ENCODE data around the gene WDFY1. TPM values are rescaled to one million over a fixed set of nuclear protein-coding genes. Genes with fewer than 3 reads are reported as not detected.
A peak's percentile ranks its signal among the peaks of the same experiment; 100 is the strongest.

Gene WDFY1
- total RNA-seq, 1 experiment from 2014 or later, result 88.7 TPM

DNA sequence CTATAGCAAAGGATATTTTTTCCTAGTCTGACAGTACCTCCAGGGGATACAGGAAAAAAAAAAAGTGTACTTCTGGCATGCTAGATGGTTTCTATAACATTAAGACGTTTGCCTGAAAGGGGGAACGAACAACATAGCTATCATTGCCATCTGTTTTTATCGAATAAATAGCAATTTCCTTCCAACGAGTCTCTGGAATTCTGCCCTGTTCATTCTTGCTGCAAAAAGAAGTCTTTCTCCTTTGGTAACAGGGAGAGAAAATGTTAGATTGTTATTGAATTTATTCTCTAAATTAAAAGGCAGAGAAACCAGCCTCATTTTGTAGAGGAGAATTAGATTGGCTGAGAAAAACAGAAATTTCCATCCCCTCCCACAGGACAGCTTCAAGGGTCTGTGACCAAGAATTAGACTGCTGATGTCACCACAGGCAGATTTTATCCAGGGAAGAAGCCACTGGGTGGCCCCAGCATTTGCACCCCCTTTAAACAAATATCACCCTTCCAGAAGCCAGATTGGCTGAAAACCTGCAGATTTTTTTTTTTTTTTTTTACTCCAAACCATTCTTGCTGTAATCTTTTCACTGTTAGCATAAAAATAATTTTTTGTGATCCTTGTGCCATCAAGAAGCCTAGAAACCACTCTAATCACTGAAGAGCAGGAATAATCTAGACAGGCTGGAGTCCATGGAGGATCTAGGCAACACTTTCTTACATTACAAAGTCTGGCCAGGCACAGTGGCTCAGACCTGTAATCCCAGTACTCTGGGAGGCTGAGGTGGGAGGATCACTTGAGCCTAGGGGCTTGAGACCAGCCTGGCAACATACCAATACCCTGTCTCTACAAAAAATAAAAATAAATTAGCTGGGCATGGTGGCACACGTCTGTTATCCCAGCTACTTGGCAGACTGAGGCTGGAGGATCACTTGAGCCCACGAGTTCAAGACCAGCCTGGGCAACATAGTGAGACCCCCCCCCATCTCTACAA, 12.0 kb downstream of the WDFY1 start:
- Histone ChIP-seq H3K4me1 (ENCODE audit: insufficient read depth, low read length, poor library complexity, severe bottlenecking) (peaks cover 52% of the 10 kb centered on the region), H3K27ac (ENCODE audit: low read depth, low read length, poor library complexity, severe bottlenecking) (peak overlapping the region; percentile 25), H3K27me3 (replicated peaks; ENCODE audit: insufficient read depth, low read depth, low read length, poor library complexity) (no peaks in the 10 kb centered on the region), H3K36me3 (ENCODE audit: insufficient read depth, low read length, poor library complexity, severe bottlenecking) (no peaks in the 10 kb centered on the region), H3K9me3 (ENCODE audit: low read depth, low read length, poor library complexity, severe bottlenecking) (no peaks in the 10 kb centered on the region), H3K4me3 (ENCODE audit: low read depth, low read length, poor library complexity, severe bottlenecking) (no peak overlapping the region)
- intact Hi-C loops (cut with micrococcal nuclease; ENCODE audit: unreplicated experiment), result no loop called here
- ChIA-PET CTCF (no interaction called here), POLR2A (ENCODE audit: low non-redundant PET) (interaction anchor here (0.7 kb wide), 1 partner anchor 167 kb away, joined by 3 read pairs; no protein-coding TSS in a partner anchor)
- BruUV-seq (replicated peaks), result no TSS peak
- TF ChIP-seq, protein P1, sequence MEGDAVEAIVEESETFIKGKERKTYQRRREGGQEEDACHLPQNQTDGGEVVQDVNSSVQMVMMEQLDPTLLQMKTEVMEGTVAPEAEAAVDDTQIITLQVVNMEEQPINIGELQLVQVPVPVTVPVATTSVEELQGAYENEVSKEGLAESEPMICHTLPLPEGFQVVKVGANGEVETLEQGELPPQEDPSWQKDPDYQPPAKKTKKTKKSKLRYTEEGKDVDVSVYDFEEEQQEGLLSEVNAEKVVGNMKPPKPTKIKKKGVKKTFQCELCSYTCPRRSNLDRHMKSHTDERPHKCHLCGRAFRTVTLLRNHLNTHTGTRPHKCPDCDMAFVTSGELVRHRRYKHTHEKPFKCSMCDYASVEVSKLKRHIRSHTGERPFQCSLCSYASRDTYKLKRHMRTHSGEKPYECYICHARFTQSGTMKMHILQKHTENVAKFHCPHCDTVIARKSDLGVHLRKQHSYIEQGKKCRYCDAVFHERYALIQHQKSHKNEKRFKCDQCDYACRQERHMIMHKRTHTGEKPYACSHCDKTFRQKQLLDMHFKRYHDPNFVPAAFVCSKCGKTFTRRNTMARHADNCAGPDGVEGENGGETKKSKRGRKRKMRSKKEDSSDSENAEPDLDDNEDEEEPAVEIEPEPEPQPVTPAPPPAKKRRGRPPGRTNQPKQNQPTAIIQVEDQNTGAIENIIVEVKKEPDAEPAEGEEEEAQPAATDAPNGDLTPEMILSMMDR (conservative IDR thresholded peaks at IDR 0.05; ENCODE audit: low read depth, low read length), result no peak
- TF ChIP-seq EZH2 (IDR thresholded peaks at IDR 0.05; ENCODE audit: borderline replicate concordance, low read depth, low read length, poor library complexity, severe bottlenecking), result no peak
- no peak for DNase-seq (ENCODE audit: low spot score)

DNA sequence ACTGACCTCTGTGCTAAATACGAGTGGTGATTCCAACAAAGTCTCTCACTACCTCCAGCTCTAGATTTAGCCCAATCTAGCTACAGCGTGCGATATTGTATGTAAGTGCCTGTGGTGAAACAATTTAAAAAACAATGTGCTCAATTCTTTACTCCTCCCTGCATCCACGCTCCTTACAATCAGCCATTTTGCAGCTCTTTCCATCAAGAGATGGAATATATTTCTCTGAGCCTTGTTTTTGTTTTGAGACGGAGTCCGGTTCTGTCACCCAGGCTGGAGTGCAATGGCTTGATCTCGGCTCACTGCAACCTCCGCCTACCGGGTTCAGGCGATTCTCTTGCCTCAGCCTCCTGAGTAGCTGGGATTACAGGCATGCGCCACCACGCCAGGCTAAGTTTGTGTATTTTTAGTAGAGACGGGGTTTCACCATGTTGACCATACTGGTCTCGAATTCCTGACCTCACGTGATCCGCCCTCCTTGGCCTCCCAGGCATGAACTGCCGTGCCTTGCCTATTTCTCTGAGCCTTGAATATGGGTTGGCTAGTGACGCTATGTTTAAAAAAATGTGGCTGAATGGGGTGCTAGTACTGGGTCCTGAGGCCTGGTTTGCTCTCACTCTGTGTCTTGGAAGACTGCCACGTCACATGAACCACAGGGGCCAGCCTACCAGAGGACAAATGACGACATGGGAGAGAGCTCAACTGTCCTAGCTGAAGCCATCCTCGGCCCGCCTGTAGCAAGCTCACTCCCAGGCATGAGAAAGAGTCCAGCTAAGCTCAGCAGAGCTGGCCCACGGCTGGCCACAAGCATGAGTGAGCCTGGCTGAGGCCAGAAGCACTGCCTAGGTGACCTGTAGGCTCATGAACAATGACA, 14.8 kb downstream of the WDFY1 start:
- POLR2A ChIA-PET (ENCODE audit: low non-redundant PET), result interaction anchor here (0.6 kb wide), 1 partner anchor 28 kb away, joined by 3 read pairs; no protein-coding TSS in a partner anchor
- intact Hi-C loops (cut with micrococcal nuclease; ENCODE audit: unreplicated experiment), result no loop called here
- DNase-seq (ENCODE audit: low spot score), result no peak
- Histone ChIP-seq H3K4me3 (ENCODE audit: low read depth, low read length, poor library complexity, severe bottlenecking) (no peak overlapping the region), H3K9me3 (ENCODE audit: low read depth, low read length, poor library complexity, severe bottlenecking) (peaks cover 19% of the 10 kb centered on the region), H3K27ac (ENCODE audit: low read depth, low read length, poor library complexity, severe bottlenecking) (peak overlapping the region; percentile 26), H3K4me1 (ENCODE audit: insufficient read depth, low read length, poor library complexity, severe bottlenecking) (peaks cover 32% of the 10 kb centered on the region), H3K27me3 (replicated peaks; ENCODE audit: insufficient read depth, low read depth, low read length, poor library complexity) (no peaks in the 10 kb centered on the region), H3K36me3 (ENCODE audit: insufficient read depth, low read length, poor library complexity, severe bottlenecking) (peaks cover 6% of the 10 kb centered on the region)
- TF ChIP-seq EZH2 (IDR thresholded peaks at IDR 0.05; ENCODE audit: borderline replicate concordance, low read depth, low read length, poor library complexity, severe bottlenecking), result no peak
- TF ChIP-seq, protein P1 (conservative IDR thresholded peaks at IDR 0.05; ENCODE audit: low read depth, low read length), result no peak
- CTCF ChIA-PET, result no interaction called here
- no TSS peak for BruUV-seq (replicated peaks)

DNA sequence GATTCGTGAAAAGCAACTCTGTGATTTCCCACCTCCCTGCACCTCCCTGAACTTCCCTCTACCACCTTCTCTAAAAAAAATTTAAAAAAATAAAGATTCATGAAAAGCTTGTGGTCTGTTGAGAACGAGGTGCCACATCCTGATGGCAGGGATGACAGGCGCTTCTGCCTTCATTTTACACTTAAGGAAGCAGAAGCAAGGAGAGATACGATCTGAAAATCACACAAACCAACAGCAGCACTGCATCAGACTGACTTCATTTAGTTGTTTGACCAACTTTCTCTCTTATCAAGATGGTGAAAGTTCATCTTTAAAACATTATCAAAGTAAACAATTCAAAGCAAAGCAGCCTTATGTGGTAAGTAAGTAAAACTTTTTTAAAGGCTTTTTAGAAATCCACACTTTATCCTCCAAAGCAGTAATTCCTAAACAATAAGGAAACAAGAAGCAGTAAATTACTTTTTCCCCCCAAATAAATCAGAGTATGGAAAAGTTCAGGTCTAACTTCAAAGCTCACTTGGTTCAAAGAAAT, 15.5 kb downstream of the WDFY1 start:
- no peak for TF ChIP-seq EZH2 (IDR thresholded peaks at IDR 0.05; ENCODE audit: borderline replicate concordance, low read depth, low read length, poor library complexity, severe bottlenecking)
- TF ChIP-seq, protein P1 (conservative IDR thresholded peaks at IDR 0.05; ENCODE audit: low read depth, low read length), result no peak
- H3K9me3 ChIP-seq (ENCODE audit: low read depth, low read length, poor library complexity, severe bottlenecking), result peaks cover 19% of the 10 kb centered on the region
- no peak overlapping the region for H3K27ac ChIP-seq (ENCODE audit: low read depth, low read length, poor library complexity, severe bottlenecking)
- DNase-seq (ENCODE audit: low spot score), result no peak
- ChIA-PET CTCF (no interaction called here), POLR2A (ENCODE audit: low non-redundant PET) (no interaction called here)
- intact Hi-C loops (cut with micrococcal nuclease; ENCODE audit: unreplicated experiment), result no loop called here
- no TSS peak for BruUV-seq (replicated peaks)
- no peaks in the 10 kb centered on the region for H3K27me3 ChIP-seq (replicated peaks; ENCODE audit: insufficient read depth, low read depth, low read length, poor library complexity)
- peaks cover 6% of the 10 kb centered on the region for H3K36me3 ChIP-seq (ENCODE audit: insufficient read depth, low read length, poor library complexity, severe bottlenecking)
- peaks cover 29% of the 10 kb centered on the region for H3K4me1 ChIP-seq (ENCODE audit: insufficient read depth, low read length, poor library complexity, severe bottlenecking)
- no peak overlapping the region for H3K4me3 ChIP-seq (ENCODE audit: low read depth, low read length, poor library complexity, severe bottlenecking)

All from A673 (cell line).